Kidney (tissue), 14 donors: ENCODE data around the gene CD70. TPM values are rescaled to one million over a fixed set of nuclear protein-coding genes. Genes with fewer than 3 reads are reported as not detected.
"Not testable (repeated sequence)": the region's sequence is repeated elsewhere in the genome, so short reads cannot be mapped to it uniquely, and the experiment has no call there.

Experiments used
- DNase-seq, 5 donors: peaks; one replicate each; pipeline ENCODE4 v3.0.0-alpha.2; 2013 to 2020
- FAIRE-seq: peaks from 2 replicates; lab custom pipeline; 2012; peaks lifted over from hg19 to GRCh38; lab: Jason Lieb, UNC
- H3K27ac ChIP-seq, 2 donors: one replicate each; pipeline ENCODE4 v1.7.0; 2013; ENCODE audit warnings: low read depth in 2 of 2, low read length in 2 of 2, inconsistent platforms in 1 of 2
- H3K27me3 ChIP-seq: one replicate; pipeline ENCODE4 v1.7.1; 2013; ENCODE audit warnings: low read length, inconsistent platforms; ENCODE audit not compliant: control insufficient read depth, insufficient read depth
- H3K36me3 ChIP-seq, 3 donors: one replicate each; pipeline versions ENCODE4 v1.7.0 to v1.7.1; 2013; ENCODE audit warnings: low read length in 3 of 3, control low read depth in 1 of 3, inconsistent platforms in 1 of 3; ENCODE audit not compliant: insufficient read depth in 3 of 3, control insufficient read depth in 2 of 3
- H3K4me1 ChIP-seq, 3 donors: one replicate each; pipeline versions ENCODE4 v1.7.0 to v1.7.1; 2013; ENCODE audit warnings: low read length in 3 of 3, inconsistent platforms in 1 of 3, low read depth in 1 of 3; ENCODE audit not compliant: control insufficient read depth in 2 of 3, insufficient read depth in 2 of 3
- H3K4me3 ChIP-seq, 3 donors: one replicate each; pipeline versions ENCODE4 v1.7.0 to v1.8.1; 2013; ENCODE audit warnings: low read length in 3 of 3, control low read depth in 1 of 3, inconsistent platforms in 1 of 3
- H3K9ac ChIP-seq, 3 donors: one replicate each; pipeline versions ENCODE4 v1.7.0 to v1.7.1; 2013; ENCODE audit warnings: low read length in 3 of 3, control low read depth in 1 of 3, inconsistent platforms in 1 of 3
- H3K9me3 ChIP-seq, 3 donors: one replicate each; pipeline versions ENCODE4 v1.7.0 to v1.7.1; 2013; ENCODE audit warnings: low read length in 3 of 3, control low read depth in 1 of 3, inconsistent platforms in 1 of 3; ENCODE audit not compliant: control insufficient read depth in 2 of 3, insufficient read depth in 1 of 3
- CTCF ChIP-seq: IDR thresholded peaks from 3 replicates; pipeline ENCODE4 v1.5.1; 2012; ENCODE audit warnings: mild to moderate bottlenecking, moderate library complexity, borderline replicate concordance; ENCODE audit not compliant: insufficient read depth; ENCODE audit errors: extremely low read depth
- intact Hi-C: fragments of 100-400 bp; cut with DNase I; formaldehyde crosslinking; loops from one replicate; pipeline ENCODE4 v1.11.1; 2022
- polyA plus RNA-seq: library from polyadenylated mRNA; stranded (reverse); fragments of 350-450 nt; fragmentation: Illumina TruSeq; extraction: RNeasy Lipid Tissue Mini Kit (QIAGEN cat#74804); gene quantifications from one replicate; pipeline ENCODE4 v1.2.3, GENCODE V29; 2014; ENCODE audit warnings: low read depth, low replicate concordance; ENCODE audit not compliant: insufficient read depth
- total RNA-seq: library from RNA; stranded (reverse); fragmentation: NEBNext Ultra II Directional; extraction: Animal tissue kit (Norgen Biotek cat#: 25700); gene quantifications from one replicate; pipeline ENCODE4 v1.2.1, GENCODE V29; 2021
- donor health status: control.
- donor health status: control.
- donor health status: control.
- donor health status: control.
- donor health status: control.
- donor health status: DM: yes; HTN: yes; CAD: no.
- donor health status: Normal renal cell carcinoma (clear cell type).

Gene CD70
- total and polyA plus RNA-seq, 2 donors from 2014 or later: 0.76 TPM; not detected in 1

DNA sequence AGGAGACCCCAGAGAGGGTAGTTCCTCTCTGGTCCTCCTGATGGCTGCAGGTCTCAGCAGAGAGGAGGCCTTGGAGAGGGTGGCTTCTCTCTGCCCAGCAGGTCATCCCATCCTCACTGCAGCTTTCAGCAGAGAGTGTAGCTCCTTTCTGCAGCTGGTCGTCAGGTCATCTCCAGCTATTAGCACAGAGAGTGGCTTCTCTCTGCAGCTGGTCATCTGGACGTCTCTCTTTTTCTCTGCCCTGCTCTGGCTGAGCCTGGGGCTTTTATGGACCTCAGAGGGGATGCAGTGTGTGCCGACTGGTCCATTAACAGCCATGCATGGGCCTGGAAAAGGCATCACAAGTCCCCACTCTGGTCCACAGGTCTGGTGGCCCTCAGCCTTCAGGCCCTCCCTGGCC lies 39.9 kb downstream of the CD70 start:
- H3K27me3 ChIP-seq: no peaks in the 10 kb centered on the region
- no peak for DNase-seq
- H3K9ac ChIP-seq: no peak overlapping the region
- H3K4me1 ChIP-seq: no peaks in the 10 kb centered on the region
- no peak for FAIRE-seq
- intact Hi-C loops: no loop called here
- no peak overlapping the region for H3K4me3 ChIP-seq
- no peaks in the 10 kb centered on the region for H3K9me3 ChIP-seq
- no peak overlapping the region for H3K27ac ChIP-seq
- H3K36me3 ChIP-seq: no peaks in the 10 kb centered on the region
- no peak for TF ChIP-seq CTCF

GRCh38 chr19:6550679-6551078 lies 40.3 kb downstream of the CD70 start:
- H3K4me3 ChIP-seq, H3K27me3 ChIP-seq, DNase-seq, H3K9me3 ChIP-seq, FAIRE-seq, intact Hi-C loops, H3K27ac ChIP-seq, H3K36me3 ChIP-seq, H3K4me1 ChIP-seq, H3K9ac ChIP-seq: not testable (repeated sequence)

DNA sequence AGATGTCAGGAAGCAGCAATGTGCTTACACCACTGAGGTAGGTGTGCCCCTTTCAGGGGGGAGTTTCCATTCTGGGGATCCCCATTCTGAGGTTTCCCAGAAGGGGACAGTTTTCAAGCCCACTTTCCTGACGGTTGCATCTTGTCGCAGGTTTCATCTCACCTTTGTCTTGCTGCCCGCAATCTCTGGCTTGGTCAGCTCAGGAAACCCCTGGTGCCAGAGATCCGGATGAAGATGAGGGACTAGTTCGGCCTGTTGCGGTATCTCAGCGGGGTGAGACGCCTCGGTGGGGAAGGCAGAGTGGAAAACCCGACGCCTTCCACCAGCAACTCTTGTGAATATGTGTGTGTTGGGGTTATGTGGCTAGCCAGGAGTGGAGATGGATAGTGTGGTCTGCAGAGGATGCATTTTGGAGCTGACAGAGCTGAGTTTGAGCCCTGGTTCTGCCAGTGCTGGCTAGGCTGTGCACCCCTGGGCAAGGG lies 47.0 kb downstream of the CD70 start:
- intact Hi-C loops: no loop called here
- FAIRE-seq (no peak), DNase-seq (no peak)
- no peak overlapping the region for H3K27ac ChIP-seq
- no peak overlapping the region for H3K4me3 ChIP-seq
- H3K9ac ChIP-seq: no peak overlapping the region
- H3K36me3 ChIP-seq: no peaks in the 10 kb centered on the region
- TF ChIP-seq CTCF: no peak
- H3K9me3 ChIP-seq: no peaks in the 10 kb centered on the region
- H3K27me3 ChIP-seq: no peaks in the 10 kb centered on the region
- H3K4me1 ChIP-seq: no peaks in the 10 kb centered on the region

GRCh38 chr19:6540918-6541689 lies 49.8 kb downstream of the CD70 start:
- Histone ChIP-seq H3K36me3 (no peaks in the 10 kb centered on the region), H3K27ac (no peak overlapping the region), H3K9ac (no peak overlapping the region), H3K27me3 (no peaks in the 10 kb centered on the region), H3K4me3 (no peak overlapping the region), H3K9me3 (no peaks in the 10 kb centered on the region), H3K4me1 (no peaks in the 10 kb centered on the region)
- intact Hi-C loops: no loop called here
- DNase-seq: no peak
- no peak for TF ChIP-seq CTCF
- FAIRE-seq: no peak
